ENCODE measurements around the gene VDAC2.

DNA sequence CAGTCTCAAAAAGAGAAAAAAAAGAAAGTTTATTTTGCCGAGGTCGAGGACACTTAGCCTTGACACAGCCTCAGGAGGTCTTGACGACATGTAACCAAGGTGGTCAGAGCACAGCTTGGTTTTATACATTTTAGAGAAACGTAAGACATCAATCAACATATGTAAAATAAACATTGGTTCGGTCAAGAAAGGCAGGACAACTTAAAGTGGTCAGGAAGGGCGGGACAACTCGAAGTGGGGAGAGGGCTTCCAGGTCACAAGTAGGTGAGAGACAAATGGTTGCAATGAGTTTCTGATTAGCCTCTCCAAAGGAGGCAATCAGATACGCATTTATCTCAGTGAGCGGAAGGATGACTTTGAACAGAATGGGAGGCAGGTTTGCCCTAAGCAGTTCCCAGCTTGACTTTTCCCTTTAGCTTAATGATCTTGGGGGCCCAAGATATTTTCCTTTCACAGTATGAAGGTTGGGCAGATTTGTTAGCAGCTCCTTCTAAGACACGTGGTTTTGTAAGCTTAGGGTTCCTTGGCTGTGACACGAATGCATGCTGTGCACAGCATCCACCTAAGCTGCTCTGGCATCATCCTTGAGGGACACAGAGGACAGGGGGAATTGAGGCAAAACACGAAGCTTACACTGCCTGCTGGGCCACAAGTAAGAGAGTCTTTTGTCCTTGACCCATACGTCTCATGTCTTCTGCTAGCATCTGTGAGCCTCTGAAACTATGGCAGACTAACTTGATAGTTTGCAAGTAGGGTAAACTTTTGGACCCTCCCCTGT lies 3.3 kb upstream of the VDAC2 start:
- no peak for TF ChIP-seq POLR2A (IDR thresholded peaks at IDR 0.05)
- no peak for TF ChIP-seq CTCF (IDR thresholded peaks at IDR 0.05)
